HG03139 (cell line): ENCODE data around the gene USP7.
"Not testable (repeated sequence)": the region's sequence is repeated elsewhere in the genome, so short reads cannot be mapped to it uniquely, and the experiment has no call there.

Source experiments
- ATAC-seq: cut with Tn5 transposase; IDR thresholded peaks from one replicate; pipeline ENCODE4 v1.9.1; 2021; ENCODE audit not compliant: unreplicated experiment

The USP7 gene

GRCh38 chr16:8975039-8975438 is 11.3 kb upstream of the USP7 start:
- ATAC-seq = no peak

GRCh38 chr16:8972843-8973586 is 9.3 kb upstream of the USP7 start:
- no peak for ATAC-seq

GRCh38 chr16:8971416-8971815 is 7.7 kb upstream of the USP7 start:
- ATAC-seq = no peak

- not testable (repeated sequence) for ATAC-seq
Observed at GRCh38 chr16:8969202-8969897, 5.6 kb upstream of the USP7 start.

- ATAC-seq = not testable (repeated sequence)
Observed at GRCh38 chr16:8968054-8968453, 4.3 kb upstream of the USP7 start.

GRCh38 chr16:8967132-8967821 is 3.6 kb upstream of the USP7 start:
- ATAC-seq = no peak

GRCh38 chr16:8966817-8967131 is 3.1 kb upstream of the USP7 start:
- ATAC-seq = no peak

GRCh38 chr16:8964462-8964861 is 756 bp upstream of the USP7 start:
- no peak for ATAC-seq

GRCh38 chr16:8963010-8963820 is 491 bp downstream of the USP7 start:
- no peak for ATAC-seq

- ATAC-seq = peak; percentile 25
Observed at GRCh38 chr16:8962393-8963009, 1.2 kb downstream of the USP7 start.

- ATAC-seq = no peak
Observed at GRCh38 chr16:8961811-8962390, 1.8 kb downstream of the USP7 start.

- ATAC-seq = no peak
Observed at GRCh38 chr16:8960788-8961109, 3.0 kb downstream of the USP7 start.

GRCh38 chr16:8959921-8960787 is 3.6 kb downstream of the USP7 start:
- no peak for ATAC-seq

GRCh38 chr16:8958344-8959167 is 5.2 kb downstream of the USP7 start:
- no peak for ATAC-seq

- ATAC-seq = no peak
Observed at GRCh38 chr16:8957509-8958157, 6.1 kb downstream of the USP7 start.

GRCh38 chr16:8957063-8957397 is 6.7 kb downstream of the USP7 start:
- ATAC-seq = no peak

GRCh38 chr16:8956265-8957062 is 7.2 kb downstream of the USP7 start:
- no peak for ATAC-seq

- no peak for ATAC-seq
Observed at GRCh38 chr16:8955828-8956227, 7.9 kb downstream of the USP7 start.
